HFF-Myc (cell line): Measurements from ENCODE around the gene KRTAP5-8.
"Not testable (repeated sequence)": the region's sequence is repeated elsewhere in the genome, so short reads cannot be mapped to it uniquely, and the experiment has no call there.

Experiments used
- DNase-seq: peaks from one replicate; pipeline ENCODE4 v3.0.0-alpha.2; 2011; ENCODE audit warnings: low read depth; ENCODE audit errors: extremely low read depth
- H3K4me3 ChIP-seq: replicated peaks from 2 replicates; pipeline ENCODE4 v1.5.1; 2011; ENCODE audit warnings: low read depth, mild to moderate bottlenecking, control low read depth, low read length
- CTCF ChIP-seq: IDR thresholded peaks from 2 replicates; pipeline ENCODE4 v1.5.1; 2012; ENCODE audit warnings: mild to moderate bottlenecking, low read depth, low read length, control low read depth; ENCODE audit errors: missing control alignments

Gene KRTAP5-8

GRCh38 chr11:71557257-71557656 lies 19.4 kb downstream of the KRTAP5-8 start:
- no peak overlapping the region for H3K4me3 ChIP-seq
- no peak for TF ChIP-seq CTCF
- no peak for DNase-seq

GRCh38 chr11:71558996-71559395 lies 21.2 kb downstream of the KRTAP5-8 start:
- no peak for DNase-seq
- TF ChIP-seq CTCF: no peak
- no peak overlapping the region for H3K4me3 ChIP-seq

GRCh38 chr11:71562120-71562519 lies 24.3 kb downstream of the KRTAP5-8 start:
- DNase-seq: no peak

GRCh38 chr11:71563406-71563805 lies 25.6 kb downstream of the KRTAP5-8 start:
- H3K4me3 ChIP-seq: no peak overlapping the region
- DNase-seq: no peak
- peak; percentile 38 for TF ChIP-seq CTCF

More at GRCh38 chr11:71562120-71562519, 24.3 kb downstream of the KRTAP5-8 start:
- no peak overlapping the region for H3K4me3 ChIP-seq
- no peak for TF ChIP-seq CTCF

GRCh38 chr11:71564430-71564829 lies 26.6 kb downstream of the KRTAP5-8 start:
- no peak for TF ChIP-seq CTCF
- DNase-seq: no peak
- no peak overlapping the region for H3K4me3 ChIP-seq

- TF ChIP-seq CTCF: no peak
- H3K4me3 ChIP-seq: no peak within 1 kb of the TSS
Observed at GRCh38 chr11:71565263-71565662, 27.4 kb downstream of the KRTAP5-8 start, which contains the start of gene KRTAP5-10. Gene KRTAP5-10, plus strand, starts transcription at chr11:71565563. Its CDS starts 25 bp downstream, at chr11:71565588.

GRCh38 chr11:71566081-71566620 lies 28.3 kb downstream of the KRTAP5-8 start:
- DNase-seq: no peak
- H3K4me3 ChIP-seq: no peak overlapping the region
- no peak for TF ChIP-seq CTCF

More at GRCh38 chr11:71565263-71565662, 27.4 kb downstream of the KRTAP5-8 start, which contains the start of gene KRTAP5-10:
- no peak for DNase-seq

- H3K4me3 ChIP-seq, DNase-seq: not testable (repeated sequence)
Observed at GRCh38 chr11:71566626-71567599, 29.1 kb downstream of the KRTAP5-8 start.

- not testable (repeated sequence) for DNase-seq, H3K4me3 ChIP-seq
Observed at GRCh38 chr11:71567633-71568032, 29.8 kb downstream of the KRTAP5-8 start.
